ENCODE data around the gene ANK3.

The ANK3 gene

DNA sequence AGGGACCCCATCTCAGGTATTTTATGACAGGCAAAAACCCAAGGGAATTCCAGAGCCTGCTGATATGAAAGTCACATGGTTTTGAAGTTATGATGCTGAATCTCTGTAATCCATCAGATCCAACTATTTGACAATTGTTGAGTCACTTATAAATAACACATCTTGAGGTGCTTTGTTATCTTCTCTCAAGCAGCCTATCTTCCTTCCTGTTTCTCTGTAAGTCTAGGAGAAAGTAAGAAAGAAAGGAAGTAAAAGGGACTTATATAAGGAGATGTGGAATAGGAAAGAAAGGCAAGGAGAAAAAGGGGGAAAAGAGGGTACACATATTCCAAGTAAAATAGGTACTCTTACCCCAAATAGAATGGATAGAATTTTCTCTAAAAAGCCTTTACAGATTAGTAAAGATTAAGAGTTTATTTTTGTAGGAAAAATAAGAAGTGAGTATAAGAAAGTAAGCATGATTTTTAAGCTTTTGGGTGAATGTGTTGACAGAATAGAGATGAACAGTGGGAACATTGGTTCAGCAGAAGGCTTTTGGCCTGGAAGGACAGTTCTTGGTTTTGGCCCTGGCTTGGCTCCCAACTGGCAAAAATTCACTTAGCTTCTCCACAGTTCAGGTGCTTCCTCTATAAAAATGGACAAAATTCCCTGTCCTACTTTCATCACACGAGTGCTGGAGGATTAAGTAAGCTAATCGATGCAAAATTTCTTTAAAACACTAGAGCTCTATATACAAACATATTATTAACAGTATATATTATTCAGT, 39.6 kb upstream of the ANK3 start:
- TF ChIP-seq, protein P1, sequence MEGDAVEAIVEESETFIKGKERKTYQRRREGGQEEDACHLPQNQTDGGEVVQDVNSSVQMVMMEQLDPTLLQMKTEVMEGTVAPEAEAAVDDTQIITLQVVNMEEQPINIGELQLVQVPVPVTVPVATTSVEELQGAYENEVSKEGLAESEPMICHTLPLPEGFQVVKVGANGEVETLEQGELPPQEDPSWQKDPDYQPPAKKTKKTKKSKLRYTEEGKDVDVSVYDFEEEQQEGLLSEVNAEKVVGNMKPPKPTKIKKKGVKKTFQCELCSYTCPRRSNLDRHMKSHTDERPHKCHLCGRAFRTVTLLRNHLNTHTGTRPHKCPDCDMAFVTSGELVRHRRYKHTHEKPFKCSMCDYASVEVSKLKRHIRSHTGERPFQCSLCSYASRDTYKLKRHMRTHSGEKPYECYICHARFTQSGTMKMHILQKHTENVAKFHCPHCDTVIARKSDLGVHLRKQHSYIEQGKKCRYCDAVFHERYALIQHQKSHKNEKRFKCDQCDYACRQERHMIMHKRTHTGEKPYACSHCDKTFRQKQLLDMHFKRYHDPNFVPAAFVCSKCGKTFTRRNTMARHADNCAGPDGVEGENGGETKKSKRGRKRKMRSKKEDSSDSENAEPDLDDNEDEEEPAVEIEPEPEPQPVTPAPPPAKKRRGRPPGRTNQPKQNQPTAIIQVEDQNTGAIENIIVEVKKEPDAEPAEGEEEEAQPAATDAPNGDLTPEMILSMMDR (conservative IDR thresholded peaks at IDR 0.05; ENCODE audit: low read depth): no peak
- H3K27ac ChIP-seq: no peak overlapping the region
- ChIA-PET POLR2A (ENCODE audit: low non-redundant PET) (no interaction called here), CTCF (interaction anchor here (0.5 to 0.6 kb wide), 3 partner anchors 34 to 585 kb away, joined by 3 read pairs; no protein-coding TSS in a partner anchor)
- DNase-seq (ENCODE audit: low spot score): no peak

- ChIA-PET POLR2A (ENCODE audit: low non-redundant PET) (no interaction called here), CTCF (no interaction called here)
Measured at GRCh38 chr10:60428387-60428737, 38.7 kb upstream of the ANK3 start.

DNA sequence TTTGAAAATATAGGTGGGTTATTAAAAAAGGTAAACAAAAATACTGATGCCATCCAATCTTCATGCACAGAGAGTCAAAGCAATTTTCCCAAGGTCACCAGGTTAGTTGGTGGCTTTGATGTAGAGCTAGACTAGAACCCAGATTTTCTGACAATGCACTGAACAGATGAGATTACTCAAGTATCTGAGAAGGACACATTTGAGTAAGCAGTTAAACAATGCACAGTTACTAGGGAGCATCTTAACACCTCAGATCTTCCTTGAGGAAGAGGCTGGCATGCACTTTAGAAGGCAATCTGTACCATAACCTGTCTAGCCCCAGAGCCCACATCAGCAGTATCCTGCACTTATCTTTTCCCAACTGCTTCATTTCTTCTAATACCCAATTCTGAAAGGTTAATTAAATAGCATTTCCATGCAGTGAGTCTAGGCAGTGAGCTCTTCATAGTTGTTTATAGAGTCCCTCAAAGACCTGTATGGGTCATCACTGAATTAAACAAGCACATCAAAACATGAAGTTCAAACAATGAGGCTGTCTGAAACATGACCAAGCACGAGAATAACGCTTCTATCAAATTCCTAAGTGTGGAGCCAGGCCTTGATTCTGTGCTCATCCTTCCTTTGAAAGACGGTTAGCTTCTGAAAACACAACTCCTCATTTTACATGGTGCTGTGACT, 38.2 kb upstream of the ANK3 start:
- CTCF ChIA-PET: no interaction called here
- POLR2A ChIA-PET (ENCODE audit: low non-redundant PET): no interaction called here
- DNase-seq (ENCODE audit: low spot score): no peak
- TF ChIP-seq, protein P1 (conservative IDR thresholded peaks at IDR 0.05; ENCODE audit: low read depth): no peak
- H3K27ac ChIP-seq: no peak overlapping the region

More at GRCh38 chr10:60428387-60428737, 38.7 kb upstream of the ANK3 start:
- DNase-seq (ENCODE audit: low spot score): no peak
- TF ChIP-seq, protein P1 (conservative IDR thresholded peaks at IDR 0.05; ENCODE audit: low read depth): no peak
- no peak overlapping the region for H3K27ac ChIP-seq

DNA sequence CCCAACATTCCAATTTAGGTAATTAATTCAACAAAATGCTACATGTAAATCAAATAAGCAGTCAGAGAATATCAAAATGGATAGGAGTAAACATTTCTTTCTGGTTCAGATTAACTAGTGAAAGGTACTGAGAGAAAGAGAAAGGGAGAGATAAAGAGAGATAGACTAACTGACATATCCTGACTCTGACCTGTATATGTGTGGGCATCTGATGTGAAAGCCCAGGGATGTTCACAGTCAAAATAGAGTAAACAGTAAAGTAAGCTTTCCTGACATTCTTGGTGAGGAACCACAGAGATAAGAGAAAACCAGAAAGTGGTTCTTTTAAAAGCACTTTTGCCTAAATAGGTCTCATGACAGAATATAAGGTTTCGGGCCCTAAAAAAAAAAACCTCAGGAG, 37.5 kb upstream of the ANK3 start:
- no peak overlapping the region for H3K27ac ChIP-seq
- no peak for DNase-seq (ENCODE audit: low spot score)
- CTCF ChIA-PET: interaction anchor here (0.6 to 0.7 kb wide), 2 partner anchors 89 to 257 kb away, joined by 3 to 4 read pairs; no protein-coding TSS in a partner anchor
- POLR2A ChIA-PET (ENCODE audit: low non-redundant PET): no interaction called here
- TF ChIP-seq, protein P1 (conservative IDR thresholded peaks at IDR 0.05; ENCODE audit: low read depth): no peak

- CTCF ChIA-PET: interaction anchor here (0.6 to 0.7 kb wide), 3 partner anchors 15 to 274 kb away, joined by 3 to 4 read pairs (median 3); no protein-coding TSS in a partner anchor
- TF ChIP-seq, protein P1 (conservative IDR thresholded peaks at IDR 0.05; ENCODE audit: low read depth): no peak
- DNase-seq (ENCODE audit: low spot score): peak; percentile 62
- POLR2A ChIA-PET (ENCODE audit: low non-redundant PET): no interaction called here
- H3K27ac ChIP-seq: no peak overlapping the region
Measured at GRCh38 chr10:60426425-60426824, 36.8 kb upstream of the ANK3 start.

- no peak overlapping the region for H3K27ac ChIP-seq
- no peak for DNase-seq (ENCODE audit: low spot score)
- POLR2A ChIA-PET (ENCODE audit: low non-redundant PET): no interaction called here
- CTCF ChIA-PET: interaction anchor here (0.7 kb wide), 2 partner anchors 16 to 273 kb away, joined by 3 to 4 read pairs; no protein-coding TSS in a partner anchor
- TF ChIP-seq, protein P1 (conservative IDR thresholded peaks at IDR 0.05; ENCODE audit: low read depth): no peak
Measured at GRCh38 chr10:60425392-60426110, 35.9 kb upstream of the ANK3 start.

Data from RWPE1 (cell line).